Lower lobe of right lung (tissue), 2 donors: Measurements from ENCODE around the gene SUN3. TPM values are rescaled to one million over a fixed set of nuclear protein-coding genes. Genes with fewer than 3 reads are reported as not detected.
A peak's percentile ranks its signal among the peaks of the same experiment; 100 is the strongest.
"Not testable (repeated sequence)": the region's sequence is repeated elsewhere in the genome, so short reads cannot be mapped to it uniquely, and the experiment has no call there.

ENCODE experiments used
- ATAC-seq, 2 donors: fragments of 200-7000 bp; cut with Tn5 transposase; one replicate each; pipeline ENCODE4 v1.9.1; 2020 to 2022; ENCODE audit warnings: mild to moderate bottlenecking in 2 of 2, moderate library complexity in 2 of 2
- DNase-seq: peaks from one replicate; pipeline ENCODE4 v3.0.0-alpha.2; 2020
- H3K27ac ChIP-seq: fragments of 200-600 bp; one replicate; pipeline ENCODE4 v1.8.0; 2022
- H3K27me3 ChIP-seq: fragments of 200-600 bp; one replicate; pipeline ENCODE4 v1.8.0; 2022; ENCODE audit warnings: low read depth
- H3K36me3 ChIP-seq: fragments of 200-600 bp; one replicate; pipeline ENCODE4 v1.8.0; 2022; ENCODE audit warnings: mild to moderate bottlenecking
- H3K4me1 ChIP-seq: fragments of 200-600 bp; one replicate; pipeline ENCODE4 v1.8.0; 2022
- H3K4me3 ChIP-seq: fragments of 200-600 bp; one replicate; pipeline ENCODE4 v1.8.0; 2022; ENCODE audit warnings: mild to moderate bottlenecking
- H3K9me3 ChIP-seq: fragments of 200-600 bp; one replicate; pipeline ENCODE4 v1.8.0; 2022
- intact Hi-C: fragments of 100-400 bp; cut with DNase I; formaldehyde crosslinking; loops from one replicate; pipeline ENCODE4 v1.11.0; 2022
- total RNA-seq: library from RNA; stranded (reverse); fragmentation: NEBNext Ultra II Directional; extraction: Animal tissue kit (Norgen Biotek cat#: 25700); gene quantifications from one replicate; pipeline ENCODE4 v1.2.1, GENCODE V29; 2021
- TF ChIP-seq, protein P1 (sequence below): fragments of 200-600 bp; IDR thresholded peaks from one replicate; pipeline ENCODE4 v1.8.0; 2022; ENCODE audit warnings: antibody characterized with exemption, mild to moderate bottlenecking
- donor health status: DM: no; HTN: yes; CAD: no; lungs with severe emphysema.

SUN3 gene
- total RNA-seq, 1 donor from 2014 or later: not detected

DNA sequence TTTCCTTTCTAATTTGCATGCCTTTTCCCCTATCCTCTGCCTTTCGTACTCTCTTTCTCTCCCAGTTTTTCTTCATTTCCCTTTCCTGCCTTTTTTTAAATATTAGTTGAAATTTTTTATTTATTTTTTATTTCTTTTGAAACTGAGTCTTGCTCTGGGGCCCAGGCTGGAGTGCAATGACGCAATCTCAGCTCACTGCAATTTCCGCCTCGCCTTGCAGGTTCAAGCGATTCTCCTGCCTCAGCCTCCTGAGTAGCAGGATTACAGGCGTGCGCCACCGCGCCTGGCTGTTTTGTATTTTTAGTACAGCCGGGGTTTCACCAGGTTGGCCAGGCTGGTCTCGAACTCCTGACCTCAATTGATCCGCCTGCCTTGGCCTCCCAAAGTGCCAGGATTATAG, 29.5 kb downstream of the SUN3 start:
- Histone ChIP-seq H3K27me3 (no peaks in the 10 kb centered on the region), H3K9me3 (no peaks in the 10 kb centered on the region), H3K36me3 (no peaks in the 10 kb centered on the region), H3K4me1 (no peaks in the 10 kb centered on the region), H3K27ac (no peak overlapping the region), H3K4me3 (no peak overlapping the region)
- TF ChIP-seq, protein P1, sequence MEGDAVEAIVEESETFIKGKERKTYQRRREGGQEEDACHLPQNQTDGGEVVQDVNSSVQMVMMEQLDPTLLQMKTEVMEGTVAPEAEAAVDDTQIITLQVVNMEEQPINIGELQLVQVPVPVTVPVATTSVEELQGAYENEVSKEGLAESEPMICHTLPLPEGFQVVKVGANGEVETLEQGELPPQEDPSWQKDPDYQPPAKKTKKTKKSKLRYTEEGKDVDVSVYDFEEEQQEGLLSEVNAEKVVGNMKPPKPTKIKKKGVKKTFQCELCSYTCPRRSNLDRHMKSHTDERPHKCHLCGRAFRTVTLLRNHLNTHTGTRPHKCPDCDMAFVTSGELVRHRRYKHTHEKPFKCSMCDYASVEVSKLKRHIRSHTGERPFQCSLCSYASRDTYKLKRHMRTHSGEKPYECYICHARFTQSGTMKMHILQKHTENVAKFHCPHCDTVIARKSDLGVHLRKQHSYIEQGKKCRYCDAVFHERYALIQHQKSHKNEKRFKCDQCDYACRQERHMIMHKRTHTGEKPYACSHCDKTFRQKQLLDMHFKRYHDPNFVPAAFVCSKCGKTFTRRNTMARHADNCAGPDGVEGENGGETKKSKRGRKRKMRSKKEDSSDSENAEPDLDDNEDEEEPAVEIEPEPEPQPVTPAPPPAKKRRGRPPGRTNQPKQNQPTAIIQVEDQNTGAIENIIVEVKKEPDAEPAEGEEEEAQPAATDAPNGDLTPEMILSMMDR: no peak
- no peak for DNase-seq
- intact Hi-C loops: no loop called here
- no peak for ATAC-seq

DNA sequence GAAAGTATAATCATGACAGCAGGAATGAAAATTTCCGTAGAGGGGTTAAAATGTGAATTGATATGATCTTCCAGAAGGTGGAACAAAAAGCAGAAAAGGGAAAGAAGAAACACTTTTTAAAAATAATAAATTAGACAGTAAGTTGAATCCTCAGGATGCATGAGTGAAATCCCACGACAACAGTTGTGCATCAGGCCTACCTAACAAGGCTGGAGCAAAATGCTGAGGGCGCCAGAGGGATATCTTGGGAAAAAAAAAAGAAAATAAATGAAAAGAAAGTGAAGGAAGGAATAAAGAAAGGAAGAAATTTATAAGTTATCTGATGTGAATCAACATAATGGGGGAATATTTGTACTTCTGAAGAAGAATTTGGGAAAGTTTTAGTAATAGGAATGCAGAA, 36.5 kb downstream of the SUN3 start:
- no peaks in the 10 kb centered on the region for H3K36me3 ChIP-seq
- peak overlapping the region; percentile 60 for H3K4me3 ChIP-seq
- no peaks in the 10 kb centered on the region for H3K27me3 ChIP-seq
- intact Hi-C loops: no loop called here
- H3K27ac ChIP-seq: peak overlapping the region; percentile 70
- DNase-seq (no peak), ATAC-seq (no peak)
- no peaks in the 10 kb centered on the region for H3K9me3 ChIP-seq
- TF ChIP-seq, protein P1: no peak
- peaks cover 9% of the 10 kb centered on the region for H3K4me1 ChIP-seq

DNA sequence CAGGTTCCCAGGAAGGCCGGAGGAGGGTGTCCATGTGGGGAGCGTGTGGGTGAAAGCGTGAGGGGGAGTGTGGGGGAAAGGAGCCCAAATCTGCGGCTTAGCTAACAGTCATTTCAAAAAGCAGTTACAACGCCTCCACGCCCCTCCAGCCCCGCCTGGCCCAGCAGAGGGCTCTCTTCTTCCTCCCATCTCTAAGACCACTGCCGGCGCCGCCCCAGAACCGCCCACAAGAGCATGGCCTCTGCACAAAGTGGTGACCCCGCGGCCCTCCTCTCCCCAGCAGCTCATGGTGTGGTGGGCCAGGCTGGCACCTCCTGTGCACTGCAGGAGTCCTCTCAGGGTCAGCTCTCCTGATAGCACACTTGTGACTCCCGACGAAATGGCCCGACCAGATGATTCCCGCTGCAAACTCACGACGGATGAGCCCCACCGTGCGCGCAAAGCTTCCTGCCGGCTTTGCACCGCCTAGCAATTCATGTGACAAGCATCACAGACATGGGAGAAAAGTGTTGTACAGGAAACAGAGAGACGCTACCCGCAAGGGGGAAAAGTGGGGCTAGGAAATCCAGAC, 37.1 kb downstream of the SUN3 start:
- TF ChIP-seq, protein P1: peak; percentile 61
- peak; percentile 98 for ATAC-seq
- H3K4me1 ChIP-seq: peaks cover 9% of the 10 kb centered on the region
- intact Hi-C loops: no loop called here
- no peaks in the 10 kb centered on the region for H3K9me3 ChIP-seq
- peak; percentile 93 for DNase-seq
- H3K27ac ChIP-seq: peak overlapping the region; percentile 70
- no peaks in the 10 kb centered on the region for H3K27me3 ChIP-seq
- H3K36me3 ChIP-seq: no peaks in the 10 kb centered on the region
- peak overlapping the region; percentile 60 for H3K4me3 ChIP-seq

DNA sequence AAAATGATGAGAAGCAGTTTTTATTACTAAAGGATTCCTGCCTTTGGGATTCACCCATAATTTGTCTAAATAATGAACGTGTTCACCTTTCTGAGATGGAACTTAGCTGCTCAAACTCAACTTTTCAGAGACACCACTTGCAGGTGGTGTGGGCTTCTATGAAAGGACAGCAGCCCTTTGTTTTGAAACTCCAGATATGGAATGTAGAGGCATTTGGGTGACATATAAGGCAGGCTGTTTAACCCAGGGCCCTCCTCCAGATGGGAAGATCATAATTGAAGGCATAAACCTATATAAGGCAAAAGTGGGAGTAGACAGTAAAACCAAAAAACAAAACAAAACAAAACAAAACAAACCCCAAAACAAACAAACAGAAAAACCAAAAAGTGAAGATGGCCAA, 37.6 kb downstream of the SUN3 start:
- TF ChIP-seq, protein P1: no peak
- Histone ChIP-seq H3K9me3 (no peaks in the 10 kb centered on the region), H3K4me1 (peaks cover 9% of the 10 kb centered on the region), H3K27ac (peak overlapping the region; percentile 70), H3K4me3 (peak overlapping the region; percentile 60), H3K36me3 (no peaks in the 10 kb centered on the region), H3K27me3 (no peaks in the 10 kb centered on the region)
- intact Hi-C loops: no loop called here
- ATAC-seq: peak in 1 of 2 donors; percentile 3
- DNase-seq: no peak

DNA sequence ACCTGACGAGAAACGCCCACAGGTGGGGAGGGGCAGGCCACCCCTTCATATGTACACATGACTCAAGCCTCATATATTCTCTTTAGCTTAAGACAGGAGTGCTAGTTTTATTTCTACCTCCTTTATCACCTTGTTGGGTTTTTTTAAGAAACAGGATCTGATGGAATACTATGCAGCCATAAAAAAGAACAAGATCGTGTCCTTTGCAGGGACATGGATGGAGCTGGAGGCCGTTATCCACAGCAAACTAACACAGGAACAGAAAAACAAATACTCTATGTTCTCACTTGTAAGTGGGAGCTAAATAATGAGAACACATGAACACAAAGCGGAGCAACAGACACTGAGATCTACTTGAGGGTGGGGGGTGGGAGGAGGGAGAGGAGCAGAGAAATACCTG, 38.3 kb downstream of the SUN3 start:
- Histone ChIP-seq H3K4me1 (peaks cover 9% of the 10 kb centered on the region), H3K4me3 (no peak overlapping the region), H3K9me3 (no peaks in the 10 kb centered on the region), H3K27ac (no peak overlapping the region), H3K27me3 (no peaks in the 10 kb centered on the region), H3K36me3 (no peaks in the 10 kb centered on the region)
- intact Hi-C loops: no loop called here
- TF ChIP-seq, protein P1: no peak
- ATAC-seq (no peak), DNase-seq (no peak)

DNA sequence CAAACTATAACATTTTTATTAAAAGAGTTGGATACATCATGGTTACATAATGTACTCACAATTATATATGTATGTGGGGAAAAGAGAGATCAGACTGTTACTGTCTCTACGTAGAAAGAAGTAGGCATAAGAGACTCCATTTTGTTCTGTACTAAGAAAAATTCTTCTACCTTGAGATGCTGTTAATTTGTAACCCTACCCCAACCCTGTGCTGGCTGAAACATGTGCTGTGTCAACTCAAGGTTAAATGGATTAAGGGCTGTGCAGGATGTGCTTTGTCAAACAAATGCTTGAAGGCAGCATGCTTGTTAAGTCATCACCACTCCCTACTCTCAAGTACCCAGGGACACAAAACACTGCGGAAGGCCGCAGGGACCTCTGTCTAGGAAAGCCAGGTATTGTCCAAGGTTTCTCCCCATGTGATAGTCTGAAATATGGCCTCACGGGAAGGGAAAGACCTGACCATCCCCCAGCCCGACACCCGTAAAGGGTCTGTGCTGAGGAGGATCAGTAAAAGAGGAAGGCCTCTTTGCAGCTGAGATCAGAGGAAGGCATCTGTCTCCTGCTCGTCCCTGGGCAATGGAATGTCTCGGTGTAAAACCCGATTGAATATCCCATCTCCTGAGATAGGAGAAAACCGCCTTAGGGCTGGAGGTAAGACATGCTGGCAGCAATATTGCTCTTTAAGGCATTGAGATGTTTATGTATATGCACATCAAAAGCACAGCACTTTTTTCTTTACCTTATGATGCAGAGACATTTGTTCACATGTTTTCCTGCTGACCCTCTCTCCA, 39.1 kb downstream of the SUN3 start:
- DNase-seq, ATAC-seq, H3K4me1 ChIP-seq, intact Hi-C loops, H3K27me3 ChIP-seq, H3K27ac ChIP-seq, H3K36me3 ChIP-seq, H3K4me3 ChIP-seq, H3K9me3 ChIP-seq: not testable (repeated sequence)
